Non-pigmented ciliary epithelial cell (primary cell): Measurements from ENCODE around the gene TAF3.

Experiments
- DNase-seq: peaks from one replicate; pipeline ENCODE4 v3.0.0-alpha.2; 2010; ENCODE audit warnings: low read depth

Gene TAF3

GRCh38 chr10:7876541-7877127 lies 58.3 kb downstream of the TAF3 start:
- DNase-seq, result no peak

GRCh38 chr10:7881119-7881518 lies 62.8 kb downstream of the TAF3 start:
- DNase-seq, result no peak

- DNase-seq, result no peak
These were observed 67.8 kb downstream of the TAF3 start for GRCh38 chr10:7886056-7886455.

GRCh38 chr10:7887174-7887816 lies 69.0 kb downstream of the TAF3 start:
- DNase-seq, result peak; percentile 45

- no peak for DNase-seq
These were observed 71.7 kb downstream of the TAF3 start for GRCh38 chr10:7889947-7890542.

- DNase-seq, result no peak
These were observed 72.5 kb downstream of the TAF3 start for GRCh38 chr10:7890781-7891180.

- DNase-seq, result no peak
These were observed 73.3 kb downstream of the TAF3 start for GRCh38 chr10:7891634-7892033.

- DNase-seq, result no peak
These were observed 73.8 kb downstream of the TAF3 start for GRCh38 chr10:7892146-7892545.

GRCh38 chr10:7895699-7896090 lies 77.4 kb downstream of the TAF3 start:
- DNase-seq, result no peak

- no peak for DNase-seq
These were observed 78.0 kb downstream of the TAF3 start for GRCh38 chr10:7896297-7896696.

GRCh38 chr10:7901256-7901655 lies 83.0 kb downstream of the TAF3 start:
- no peak for DNase-seq

GRCh38 chr10:7902413-7902812 lies 84.1 kb downstream of the TAF3 start:
- no peak for DNase-seq

- DNase-seq, result no peak
These were observed 85.5 kb downstream of the TAF3 start for GRCh38 chr10:7903851-7904250.

- DNase-seq, result no peak
These were observed 87.8 kb downstream of the TAF3 start for GRCh38 chr10:7906128-7906527.

GRCh38 chr10:7908541-7909210 lies 90.4 kb downstream of the TAF3 start:
- no peak for DNase-seq

- DNase-seq, result no peak
These were observed 95.0 kb downstream of the TAF3 start for GRCh38 chr10:7913126-7913872.

- DNase-seq, result no peak
These were observed 97.7 kb downstream of the TAF3 start for GRCh38 chr10:7915923-7916536.

GRCh38 chr10:7917736-7918135 lies 99.4 kb downstream of the TAF3 start:
- DNase-seq, result no peak

- no peak for DNase-seq
These were observed 104.4 kb downstream of the TAF3 start for GRCh38 chr10:7922707-7923106.

GRCh38 chr10:7928536-7928935 lies 110.2 kb downstream of the TAF3 start:
- DNase-seq, result no peak

- DNase-seq, result no peak
These were observed 114.2 kb downstream of the TAF3 start for GRCh38 chr10:7932301-7933036.
